ENCODE results near the gene PCBP3.
"Not testable (repeated sequence)": the region's sequence is repeated elsewhere in the genome, so short reads cannot be mapped to it uniquely, and the experiment has no call there.

PCBP3 gene

DNA sequence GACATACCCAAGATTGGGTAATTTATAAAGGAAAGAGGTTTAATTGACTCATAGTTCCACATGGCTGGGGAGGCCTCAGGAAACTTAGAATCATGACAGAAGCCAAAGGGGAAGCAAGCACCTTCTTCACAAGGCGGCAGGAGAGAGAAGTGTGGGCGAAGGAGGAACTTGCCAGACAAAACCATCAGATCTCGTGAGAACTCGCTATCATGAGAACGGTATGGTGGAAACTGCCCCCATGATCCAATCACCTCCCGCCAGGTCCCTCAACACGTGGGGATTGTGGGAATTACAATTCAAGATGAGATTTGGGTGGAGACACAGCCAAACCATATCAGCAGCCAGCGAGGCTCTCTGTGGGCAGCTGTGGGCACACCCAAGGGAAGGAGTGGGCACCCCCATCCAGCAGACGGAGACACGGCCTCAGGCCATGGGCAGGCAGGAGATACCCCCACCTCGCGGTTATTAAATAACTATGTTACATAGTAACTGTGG lies 189.3 kb downstream of the PCBP3 start:
- not testable (repeated sequence) for DNase-seq

DNA sequence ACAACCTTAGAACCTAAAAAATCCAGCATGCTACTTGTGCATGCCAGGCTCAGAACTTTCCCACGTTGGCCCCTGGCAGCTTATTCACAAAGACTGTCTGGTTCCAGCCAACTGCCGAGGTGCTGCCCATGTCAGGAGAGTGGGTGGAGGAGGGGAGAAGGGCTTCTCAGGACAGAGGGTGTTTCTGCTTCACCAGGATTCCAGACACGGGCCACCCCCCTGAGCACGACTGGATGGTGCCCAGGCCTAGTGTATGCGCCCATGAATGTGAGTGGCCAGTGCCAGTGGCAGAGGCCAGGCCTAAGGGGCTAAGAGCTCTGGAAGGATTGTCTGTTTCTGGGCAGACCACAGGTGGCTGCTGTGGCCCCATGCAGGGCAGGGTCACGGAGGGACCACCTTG lies 189.9 kb downstream of the PCBP3 start:
- DNase-seq: no peak

DNA sequence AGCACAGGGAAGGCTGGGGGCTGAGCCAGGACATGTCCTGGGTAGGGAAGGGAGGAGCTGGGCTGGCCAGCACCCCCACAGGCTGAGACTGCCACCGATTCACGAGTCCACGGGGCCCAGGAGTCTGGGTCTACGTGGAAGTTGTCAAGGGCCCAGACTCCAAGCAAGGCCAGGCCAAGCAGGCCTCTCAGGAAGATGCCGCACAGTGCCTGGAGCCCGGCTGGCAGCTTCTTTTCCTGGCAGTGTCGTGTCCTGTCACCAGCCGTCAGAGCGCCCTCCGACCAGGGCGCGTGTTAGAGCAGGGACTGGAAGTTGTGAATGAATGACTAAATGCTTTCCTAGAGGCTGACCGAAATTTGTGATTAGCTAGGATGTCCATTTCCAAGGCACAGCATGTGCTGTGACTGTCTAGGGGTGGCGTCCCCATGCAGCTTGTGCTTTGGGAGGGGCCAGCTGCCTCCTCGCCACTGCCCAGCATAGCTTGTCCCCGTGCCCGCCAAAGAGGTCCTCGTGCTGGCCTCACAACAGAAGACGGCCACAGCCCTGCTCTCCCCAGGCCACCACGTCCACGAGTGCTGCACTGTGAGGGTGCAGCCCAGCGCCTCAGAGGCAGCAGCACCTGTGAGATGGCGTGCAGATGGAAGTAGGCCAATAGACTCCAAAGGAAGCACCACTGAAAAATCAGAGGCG lies 190.6 kb downstream of the PCBP3 start:
- DNase-seq: no peak

DNA sequence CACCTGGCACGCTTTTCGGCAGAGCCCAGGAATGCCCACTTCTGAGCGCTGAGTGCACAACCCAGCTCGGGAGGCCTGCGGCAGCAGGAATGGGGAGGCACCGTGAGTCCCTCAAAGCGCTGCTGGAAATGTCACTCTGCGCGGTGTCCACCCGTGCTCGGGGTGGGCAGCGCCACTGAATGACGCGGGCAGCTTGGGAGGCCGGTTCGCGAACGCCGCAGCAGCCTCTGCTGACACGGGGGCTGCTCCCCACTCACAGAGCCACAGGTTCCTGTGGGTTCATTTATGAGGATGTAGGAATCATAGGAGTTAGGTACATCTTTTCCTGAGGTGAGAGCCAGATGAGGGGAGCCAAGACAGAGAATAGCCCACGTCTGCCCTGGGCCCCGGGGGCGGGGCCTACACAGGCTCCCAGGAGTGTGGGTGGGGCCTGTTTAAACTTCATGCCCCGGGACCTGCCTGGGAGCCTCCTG lies 191.3 kb downstream of the PCBP3 start:
- no peak for DNase-seq

DNA sequence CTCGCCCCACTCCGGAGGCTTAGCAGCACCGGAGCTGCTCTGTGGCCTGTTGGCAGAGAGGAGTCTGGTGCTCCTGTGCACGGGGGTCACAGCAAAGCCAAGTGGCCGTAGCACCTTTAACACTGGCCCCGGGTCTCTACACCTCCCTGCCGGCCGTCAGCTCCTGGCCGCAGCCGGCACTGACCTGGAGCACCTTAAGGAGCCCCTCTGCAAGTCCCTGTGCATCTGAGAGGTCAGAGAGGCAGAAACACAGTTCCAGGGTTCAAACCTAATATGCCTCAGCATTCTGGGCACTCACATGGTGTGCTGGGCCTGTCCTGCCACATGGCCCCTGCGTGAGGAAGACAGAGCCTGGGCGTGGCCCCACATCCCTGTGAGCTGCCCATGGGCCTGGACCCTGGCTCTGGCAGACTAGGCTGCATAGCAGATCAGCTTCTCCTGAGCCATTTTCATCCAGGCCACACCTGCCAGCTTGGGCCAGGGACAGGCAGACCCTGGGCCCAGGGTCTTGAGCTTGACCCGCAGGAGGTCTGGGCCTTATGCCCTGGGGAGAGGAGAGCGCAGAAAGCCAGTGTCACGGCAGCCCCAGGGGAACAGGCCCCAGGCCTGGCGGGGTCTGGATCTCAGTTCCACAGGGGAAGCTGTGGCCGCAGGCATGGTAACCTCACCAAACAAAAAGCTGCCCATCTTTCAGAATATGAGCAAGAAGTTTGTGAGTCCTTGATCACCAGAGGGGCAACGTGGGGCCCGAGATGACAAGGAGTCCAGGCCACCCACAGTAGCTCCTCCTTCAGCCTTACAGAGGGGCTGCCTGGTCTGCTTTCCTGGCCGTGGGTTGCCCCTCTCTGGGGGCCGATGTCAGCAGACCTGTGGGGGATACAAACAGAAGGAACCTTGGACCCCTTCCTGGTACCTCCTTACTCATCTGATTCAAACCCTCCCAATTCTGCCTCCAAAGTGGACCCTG lies 192.1 kb downstream of the PCBP3 start:
- DNase-seq: no peak

DNA sequence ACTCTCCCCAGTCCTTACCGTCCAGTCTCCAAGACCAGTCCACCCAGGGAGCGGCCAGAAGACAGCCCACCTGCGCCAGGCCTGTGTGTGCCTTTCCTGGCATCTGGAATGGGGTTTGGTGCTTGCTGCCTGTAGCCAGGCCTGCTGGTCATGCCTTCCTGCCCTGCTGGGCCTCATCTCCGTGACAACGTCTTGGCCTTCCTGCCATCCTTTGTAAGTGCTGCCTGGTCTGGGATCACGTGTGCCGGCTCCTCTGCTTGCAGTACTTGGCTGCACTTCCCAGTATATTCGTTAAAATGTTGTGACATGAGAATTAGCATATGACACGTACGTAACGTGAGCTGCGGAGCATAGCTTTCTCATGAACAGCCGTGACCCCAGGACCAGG lies 192.7 kb downstream of the PCBP3 start:
- DNase-seq: no peak

DNA sequence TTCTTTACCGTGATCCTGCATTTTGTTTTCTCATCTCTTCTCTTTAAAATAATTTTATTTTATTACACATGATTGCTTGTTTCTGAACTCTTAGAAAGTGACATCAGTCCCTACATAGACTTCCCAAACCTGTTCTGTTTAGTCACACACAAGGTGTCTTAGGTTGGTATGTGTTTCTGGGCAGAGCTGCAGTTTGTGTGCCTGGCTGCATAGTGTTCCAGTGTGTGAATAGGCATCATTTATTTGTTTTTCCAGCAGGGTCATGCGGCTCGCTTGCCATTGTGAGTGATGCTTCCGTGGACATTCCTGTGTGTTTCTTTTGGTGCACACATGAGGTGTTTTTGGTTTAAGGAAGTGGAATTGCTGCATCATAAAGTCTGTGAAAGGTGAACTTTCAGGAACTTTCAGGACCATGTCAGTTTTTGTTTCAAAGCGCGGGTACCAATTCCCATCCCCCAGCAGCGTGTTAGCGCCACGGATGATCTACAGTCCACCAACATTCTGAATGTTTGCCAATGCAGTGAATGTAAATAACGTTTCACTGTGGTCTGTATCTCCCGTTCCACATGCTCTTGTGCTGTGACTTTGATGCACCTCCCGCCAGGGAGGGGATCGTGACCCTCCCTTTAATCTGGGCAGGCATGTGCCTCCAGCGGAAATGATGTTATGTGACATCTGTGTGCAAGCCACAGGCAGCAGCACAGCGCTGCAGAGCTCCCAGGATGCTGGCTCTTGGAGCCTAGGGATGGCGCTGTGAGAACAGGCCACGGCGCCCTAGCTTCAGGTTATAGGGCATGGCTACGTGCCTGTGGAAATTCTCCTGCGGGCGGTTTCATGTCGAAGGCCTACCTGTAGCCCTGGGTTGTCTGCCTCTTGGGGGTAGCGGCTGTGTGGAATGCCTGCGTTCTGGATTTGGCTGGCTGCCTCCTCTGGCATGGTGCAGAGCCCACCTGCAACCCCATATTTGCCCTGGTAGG lies 193.5 kb downstream of the PCBP3 start:
- no peak for DNase-seq

DNA sequence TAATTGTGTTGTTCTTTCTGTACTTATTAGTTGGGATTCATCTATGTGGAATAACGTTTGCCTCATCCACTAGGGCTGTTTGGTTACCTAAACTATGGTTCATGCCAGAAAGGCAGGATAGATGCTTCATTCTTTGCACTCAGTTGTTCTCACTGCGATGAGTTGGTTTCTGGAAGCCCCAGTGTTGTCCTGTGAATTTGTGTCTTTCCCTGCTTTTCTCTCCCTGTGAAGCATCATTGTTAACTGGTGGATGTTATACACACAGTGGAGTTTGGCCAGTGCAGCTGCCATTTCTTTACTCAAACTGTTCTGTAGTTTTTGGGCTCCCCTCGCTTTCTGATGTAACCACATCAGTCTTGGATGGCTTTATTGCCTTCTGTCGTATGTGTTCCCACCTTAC lies 194.4 kb downstream of the PCBP3 start:
- DNase-seq: no peak

DNA sequence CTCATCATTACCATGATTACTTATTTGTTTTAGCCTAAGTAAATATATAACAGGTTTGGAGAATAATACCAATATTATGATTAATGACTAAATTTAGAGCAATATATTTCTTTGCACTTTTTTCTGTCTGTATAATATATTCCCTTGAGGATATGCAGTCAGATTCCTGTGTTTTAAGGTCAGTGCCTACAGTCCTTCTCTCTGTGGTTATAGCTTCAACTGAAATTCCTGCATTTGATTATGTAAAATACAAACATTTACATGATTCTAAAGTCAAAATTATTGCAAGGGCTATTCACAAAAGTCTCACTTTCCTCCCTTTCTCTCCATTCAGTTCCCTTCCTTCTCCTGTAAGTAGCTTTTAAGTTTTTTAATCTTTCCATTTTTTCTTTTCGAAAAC lies 195.1 kb downstream of the PCBP3 start:
- DNase-seq: no peak

DNA sequence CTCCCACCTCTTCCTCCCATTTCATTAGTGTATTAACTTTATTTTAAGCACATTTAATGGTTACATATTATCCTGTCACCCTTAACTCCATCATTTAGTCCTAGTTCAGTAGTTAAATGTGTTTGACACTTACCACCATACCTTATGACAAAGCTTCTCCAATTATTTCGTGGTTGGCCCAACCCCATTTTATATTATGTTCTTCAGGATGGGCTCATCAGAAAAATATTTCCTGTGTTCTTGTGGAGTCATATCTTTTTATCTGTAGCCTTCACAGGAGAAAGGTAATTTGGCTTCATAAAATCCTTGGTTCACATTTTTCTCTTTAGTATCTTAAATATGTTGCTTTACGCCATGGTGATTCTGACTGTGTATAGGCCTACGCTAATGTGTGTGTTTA lies 195.7 kb downstream of the PCBP3 start:
- DNase-seq: no peak

DNA sequence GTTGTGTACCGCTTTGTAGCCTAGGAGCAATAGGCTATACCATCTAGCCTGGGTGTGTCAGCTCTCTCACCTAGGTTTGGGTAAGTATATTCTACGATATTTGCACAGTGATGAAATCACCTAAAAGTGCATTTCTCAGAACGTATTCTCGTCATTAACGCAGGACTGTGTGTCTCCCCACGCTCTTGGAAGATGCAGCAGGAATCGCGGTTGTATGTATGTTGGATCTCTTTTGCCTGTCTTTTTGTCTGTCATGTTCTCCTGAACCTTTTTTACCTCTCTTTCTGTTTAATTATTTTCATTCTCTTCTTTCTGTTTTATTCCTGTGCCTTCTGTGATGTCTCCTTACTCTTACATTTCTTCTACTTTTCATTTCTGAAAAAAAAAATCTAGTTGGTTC lies 197.5 kb downstream of the PCBP3 start:
- no peak for DNase-seq

DNA sequence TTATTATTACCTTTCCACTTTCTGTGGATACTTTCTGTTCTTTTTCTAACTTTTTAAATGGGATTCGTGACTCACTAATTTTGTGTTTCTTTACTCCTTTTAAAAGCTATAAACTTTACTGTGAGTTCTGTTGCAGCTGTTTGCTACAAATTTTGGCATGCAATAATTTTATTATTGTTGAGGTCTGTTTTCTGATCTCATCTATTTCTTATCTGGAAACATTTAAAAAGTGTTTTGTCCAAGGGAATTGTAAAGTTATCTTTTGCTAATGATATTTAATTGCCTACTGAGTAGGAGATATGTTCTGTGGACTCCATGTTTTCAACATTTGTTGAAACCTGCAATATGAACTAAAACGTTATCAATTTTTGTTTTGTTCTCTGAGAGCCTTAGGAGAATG lies 199.9 kb downstream of the PCBP3 start:
- no peak for DNase-seq

DNA sequence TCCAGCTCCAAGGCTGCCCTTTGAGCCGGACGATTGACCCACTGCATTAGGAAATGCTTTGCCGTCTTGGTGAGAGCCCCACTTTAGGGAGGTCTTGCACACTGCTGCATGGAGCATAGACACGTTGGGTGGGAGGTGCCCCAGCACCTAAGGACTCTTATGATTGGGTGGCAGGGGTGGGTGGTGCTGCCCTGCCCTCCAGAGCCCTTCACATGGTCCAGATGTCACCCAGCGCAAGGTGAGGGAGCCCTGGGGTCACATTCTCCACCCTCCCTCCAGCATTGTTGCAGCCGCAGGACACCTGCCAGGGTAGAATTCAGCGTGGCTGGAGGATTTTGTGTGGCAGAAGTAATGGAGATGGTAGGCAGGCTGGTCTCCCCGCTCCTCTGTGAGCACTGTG lies 200.7 kb downstream of the PCBP3 start:
- no peak for DNase-seq

DNA sequence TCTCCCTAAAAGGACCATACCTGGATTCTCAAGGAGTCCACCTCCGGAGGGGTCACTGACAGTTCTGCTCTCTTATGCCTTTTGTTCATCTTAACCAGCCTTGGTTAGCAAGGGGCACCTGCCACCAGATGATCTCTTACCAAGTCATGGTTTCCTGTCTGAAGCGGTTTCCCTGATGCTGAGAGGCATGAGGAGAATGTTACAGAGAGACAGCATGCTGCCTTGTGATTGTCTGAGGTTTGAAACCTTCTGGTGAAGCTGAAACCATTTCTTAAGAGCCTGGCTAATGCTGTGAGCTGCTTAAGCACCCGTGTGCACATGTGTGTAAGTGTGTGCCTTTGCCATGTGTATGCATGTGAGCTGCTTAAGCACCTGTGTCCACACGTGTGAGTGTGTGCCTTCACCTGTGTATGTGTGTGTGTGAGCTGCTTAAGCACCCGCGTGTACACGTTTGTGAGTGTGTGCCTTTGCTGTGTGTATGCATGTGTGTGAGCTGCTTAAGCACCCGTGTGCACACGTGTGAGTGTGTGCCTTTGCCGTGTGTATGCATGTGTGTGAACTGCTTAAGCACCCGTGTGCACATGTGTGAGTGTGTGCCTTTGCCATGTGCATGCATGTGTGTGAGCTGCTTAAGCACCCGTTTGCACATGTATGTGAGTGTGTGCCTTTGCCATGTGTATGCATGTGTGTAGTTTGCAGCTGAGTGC lies 201.7 kb downstream of the PCBP3 start:
- DNase-seq: no peak

DNA sequence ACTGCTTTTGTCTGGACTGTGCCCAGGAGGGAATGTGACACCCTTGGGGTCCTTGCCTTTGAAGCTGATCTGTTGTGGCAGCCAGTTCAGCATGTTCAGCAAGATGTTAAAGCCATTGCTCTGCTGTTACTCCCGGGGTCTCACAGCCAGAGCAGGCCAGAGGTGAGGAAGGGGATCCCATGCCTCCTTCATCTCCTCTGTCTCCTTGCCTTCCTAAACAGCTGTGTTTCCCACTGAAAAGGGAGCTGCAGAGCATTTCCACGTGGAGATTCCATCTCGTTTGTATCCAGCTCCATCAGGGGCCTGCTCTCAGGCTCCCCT lies 202.2 kb downstream of the PCBP3 start:
- no peak for DNase-seq

DNA sequence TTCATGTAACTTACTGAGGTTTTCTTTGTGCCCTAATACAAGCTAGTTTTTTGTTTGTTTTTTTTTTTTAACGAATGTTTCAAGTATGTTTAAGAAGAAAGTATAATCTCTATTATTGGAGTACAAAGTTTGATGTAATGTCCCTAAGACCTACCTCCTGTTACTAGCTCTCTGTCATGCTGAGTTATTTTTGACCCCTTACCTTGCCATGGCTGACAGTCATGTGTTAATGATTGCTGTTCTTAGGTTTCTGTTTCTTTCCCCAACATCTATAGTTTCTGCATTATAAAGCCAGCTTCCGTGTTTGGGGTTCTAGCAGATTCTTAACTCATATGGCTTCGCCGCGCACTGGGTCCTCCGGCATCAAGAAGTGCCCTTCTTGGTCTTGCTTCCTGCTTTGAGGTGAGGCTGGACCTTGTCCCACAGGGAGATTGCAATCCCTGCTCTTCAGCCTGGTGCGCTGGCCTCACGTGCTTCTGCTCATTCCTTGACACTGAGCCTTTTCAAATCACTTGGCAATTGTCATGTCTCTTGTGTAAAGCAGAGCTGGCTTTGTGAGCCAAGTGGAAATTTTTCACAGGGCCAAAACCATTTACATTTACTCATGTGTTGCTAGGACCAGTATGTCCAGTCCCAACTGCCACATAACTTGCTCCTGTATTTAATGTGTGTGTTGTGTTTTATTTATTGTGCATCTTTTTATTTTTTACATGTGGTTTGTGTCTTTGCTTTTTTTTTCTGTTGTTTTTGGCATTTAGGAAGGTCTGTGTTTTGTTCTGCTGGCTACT lies 203.0 kb downstream of the PCBP3 start:
- DNase-seq: no peak

DNA sequence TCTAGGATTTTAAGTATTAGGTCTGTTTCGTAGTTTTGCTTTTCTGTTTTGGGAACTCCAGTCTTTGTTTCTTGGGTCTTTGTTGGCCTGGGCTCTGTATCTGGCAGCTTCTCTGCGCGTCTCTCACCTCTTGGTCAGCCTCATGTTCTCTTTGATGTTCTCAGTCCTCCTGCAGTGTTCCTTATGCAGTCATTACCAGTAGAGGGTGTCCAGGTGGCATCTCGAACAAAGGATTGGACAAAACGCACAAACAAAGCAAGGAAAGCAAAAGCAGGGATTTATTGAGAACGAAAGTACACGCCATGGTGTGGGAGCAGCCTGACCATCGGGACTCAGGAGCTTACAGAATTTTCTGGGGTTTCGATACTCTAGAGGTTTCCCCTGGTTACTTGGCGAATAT lies 204.3 kb downstream of the PCBP3 start:
- DNase-seq: no peak

DNA sequence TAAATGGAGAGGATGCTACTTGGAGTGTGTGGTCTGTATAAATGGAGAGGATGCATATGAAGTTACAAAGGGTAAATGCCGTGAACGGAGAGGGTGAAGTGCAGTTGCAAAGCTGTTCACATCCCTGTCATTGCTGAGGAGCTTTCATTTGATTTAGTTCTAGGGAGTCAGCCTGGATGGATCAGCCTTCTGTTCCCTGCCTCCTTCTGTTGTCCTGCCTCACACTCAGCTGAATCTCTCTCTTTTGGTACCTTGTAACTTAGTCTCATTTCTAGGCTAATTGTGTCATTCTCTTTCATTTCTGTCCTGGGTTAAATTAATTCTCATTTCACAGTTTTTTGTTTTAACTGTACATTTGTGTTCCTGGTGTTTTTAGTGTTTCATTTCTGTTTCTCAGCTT lies 204.8 kb downstream of the PCBP3 start:
- no peak for DNase-seq

DNA sequence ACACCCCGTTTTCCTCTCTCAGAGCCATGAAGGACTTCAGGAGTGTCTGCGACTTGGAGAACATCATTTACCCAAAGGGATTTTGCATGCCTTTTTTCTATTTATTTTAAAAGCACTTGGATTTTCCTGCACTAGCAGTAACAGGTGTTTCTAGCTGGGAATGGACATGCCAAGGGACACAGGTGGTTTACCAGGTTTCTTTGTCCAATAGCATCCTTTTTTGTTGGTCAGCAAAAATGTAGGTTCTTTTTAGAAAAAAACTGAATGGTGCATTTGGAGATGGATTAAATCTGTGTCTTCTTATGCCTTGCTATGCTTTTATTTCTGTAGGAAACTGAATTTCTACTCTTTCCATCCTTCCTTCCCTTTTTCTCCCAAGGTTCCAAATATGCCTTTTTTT lies 205.3 kb downstream of the PCBP3 start:
- DNase-seq: no peak

DNA sequence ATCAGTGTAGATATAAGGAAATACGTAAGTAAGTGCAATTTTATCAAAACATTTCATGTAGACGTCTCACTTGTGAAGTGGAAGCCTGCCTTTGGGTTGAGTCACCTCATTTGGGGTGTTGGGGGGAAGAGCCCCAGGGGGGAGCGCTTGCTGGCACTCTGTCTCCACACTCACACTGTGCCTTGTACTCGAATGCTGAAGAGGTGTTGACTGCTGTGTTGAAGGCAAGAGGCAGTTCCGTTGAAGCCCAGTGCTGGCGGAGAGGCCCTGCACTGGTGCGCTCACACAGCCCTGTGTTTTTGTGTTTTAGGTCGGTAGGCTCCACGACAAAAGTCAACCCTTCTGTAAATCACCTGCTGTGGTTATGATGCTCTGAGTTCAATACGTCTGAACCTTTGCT lies 206.1 kb downstream of the PCBP3 start:
- no peak for DNase-seq

DNA sequence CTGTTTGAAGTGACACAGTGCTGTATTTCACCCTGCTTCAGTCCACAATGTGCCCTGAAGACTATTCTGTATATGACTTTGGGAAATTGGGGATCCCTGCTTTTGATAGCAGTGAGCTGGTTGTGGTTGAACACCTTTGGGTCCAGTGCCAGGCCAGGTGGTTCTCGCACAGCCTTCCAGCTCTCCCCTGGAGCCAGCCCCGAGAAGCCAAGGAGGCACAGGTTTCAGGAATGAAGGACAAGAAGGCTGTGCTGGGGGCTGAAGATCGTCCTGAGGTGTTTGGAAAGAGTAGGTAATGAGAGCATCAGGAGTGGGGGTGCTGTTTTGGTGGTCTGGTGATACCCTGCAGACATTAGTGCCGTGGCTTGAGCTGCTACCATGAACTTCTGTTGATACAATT lies 206.7 kb downstream of the PCBP3 start:
- no peak for DNase-seq

DNA sequence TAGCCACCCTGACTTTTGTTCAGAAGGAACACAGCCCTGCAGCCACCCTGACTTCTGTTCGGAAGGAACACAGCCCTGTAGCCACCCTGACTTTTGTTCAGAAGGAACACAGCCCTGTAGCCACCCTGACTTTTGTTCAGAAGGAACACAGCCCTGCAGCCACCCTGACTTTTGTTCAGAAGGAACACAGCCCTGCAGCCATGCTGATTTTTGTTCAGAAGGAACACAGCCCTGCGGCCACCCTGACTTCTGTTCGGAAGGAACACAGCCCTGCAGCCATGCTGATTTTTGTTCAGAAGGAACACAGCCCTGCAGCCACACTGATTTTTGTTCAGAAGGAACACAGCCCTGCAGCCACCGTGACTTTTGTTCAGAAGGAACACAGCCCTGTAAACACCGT lies 208.9 kb downstream of the PCBP3 start:
- not testable (repeated sequence) for DNase-seq
